WTC11 (cell line): ENCODE measurements around the gene GSC2. TPM values are rescaled to one million over a fixed set of nuclear protein-coding genes. Genes with fewer than 3 reads are reported as not detected.

ENCODE experiments used
- ATAC-seq: fragments of 200-7000 bp; cut with Tn5 transposase; 2 replicates; pipeline ENCODE4 v1.10.0; 2021; ENCODE audit warnings: mild to moderate bottlenecking, moderate library complexity
- CTCF ChIA-PET: fragments of 300-600 bp; sonication (Branson Sonifier 250); formaldehyde crosslinking; loops from one replicate; lab custom pipeline; 2021; ENCODE audit warnings: antibody characterized with exemption; lab: Charles Lee
- POLR2A ChIA-PET: fragments of 350-600 bp; sonication (Branson Sonifier 250); formaldehyde crosslinking; loops from one replicate; lab custom pipeline; 2021; ENCODE audit warnings: antibody characterized with exemption; lab: Charles Lee
- DNase-seq: peaks from one replicate; pipeline ENCODE4 v3.0.0; 2021; ENCODE audit warnings: low spot score
- H3K27ac Mint-ChIP-seq: 2 replicates; pipeline ENCODE4 v1.8.0; 2021; ENCODE audit warnings: mixed read lengths
- H3K27me3 Mint-ChIP-seq: 2 replicates; pipeline ENCODE4 v1.8.0; 2021; ENCODE audit warnings: low read depth, mild to moderate bottlenecking, moderate library complexity, mixed read lengths
- H3K36me3 Mint-ChIP-seq: 2 replicates; pipeline ENCODE4 v1.8.0; 2021; ENCODE audit warnings: mixed read lengths
- H3K4me1 Mint-ChIP-seq: 2 replicates; pipeline ENCODE4 v1.8.0; 2022; ENCODE audit warnings: mixed read lengths
- H3K4me3 Mint-ChIP-seq: 2 replicates; pipeline ENCODE4 v1.8.0; 2021; ENCODE audit warnings: mild to moderate bottlenecking, moderate library complexity, mixed read lengths
- H3K9me3 Mint-ChIP-seq: 2 replicates; pipeline ENCODE4 v1.8.0; 2021; ENCODE audit warnings: mixed read lengths
- ATF6 ChIP-seq: sonication (generic); formaldehyde crosslinking; IDR thresholded peaks from 2 replicates; pipeline ENCODE4 v1.8.1; 2023; ENCODE audit warnings: mild to moderate bottlenecking, missing genetic modification reagents
- EMX1 ChIP-seq: fragments of 250-450 bp; sonication (Bioruptor Pico); IDR thresholded peaks from 2 replicates; pipeline ENCODE4 v1.8.0; 2021; ENCODE audit warnings: mild to moderate bottlenecking
- GABPB1 ChIP-seq: sonication (generic); formaldehyde crosslinking; IDR thresholded peaks from 2 replicates; pipeline ENCODE4 v1.8.1; 2023; ENCODE audit warnings: mild to moderate bottlenecking, missing genetic modification reagents
- JUN ChIP-seq: sonication (generic); formaldehyde crosslinking; IDR thresholded peaks from 2 replicates; pipeline ENCODE4 v1.8.0; 2023; ENCODE audit warnings: mild to moderate bottlenecking, missing genetic modification reagents
- KAT7 ChIP-seq: sonication (generic); formaldehyde crosslinking; IDR thresholded peaks from 2 replicates; pipeline ENCODE4 v1.8.1; 2023; ENCODE audit warnings: missing genetic modification reagents, mild to moderate bottlenecking, borderline replicate concordance
- SOX15 ChIP-seq: fragments of 250-450 bp; sonication (Bioruptor Pico); IDR thresholded peaks from 2 replicates; pipeline ENCODE4 v1.9.0; 2021; ENCODE audit warnings: mild to moderate bottlenecking
- TEAD4 ChIP-seq: sonication (generic); formaldehyde crosslinking; IDR thresholded peaks from 2 replicates; pipeline ENCODE4 v1.8.0; 2022; ENCODE audit warnings: mild to moderate bottlenecking, missing genetic modification reagents
- ZBTB43 ChIP-seq: sonication (generic); formaldehyde crosslinking; IDR thresholded peaks from 2 replicates; pipeline ENCODE4 v1.8.1; 2023; ENCODE audit warnings: mild to moderate bottlenecking, missing genetic modification reagents
- ZNF219 ChIP-seq: sonication (generic); formaldehyde crosslinking; IDR thresholded peaks from 2 replicates; pipeline ENCODE4 v1.8.0; 2023; ENCODE audit warnings: missing genetic modification reagents, mild to moderate bottlenecking, borderline replicate concordance
- ZNF317 ChIP-seq: sonication (generic); formaldehyde crosslinking; IDR thresholded peaks from 2 replicates; pipeline ENCODE4 v1.8.1; 2023; ENCODE audit warnings: low read depth, mild to moderate bottlenecking, moderate library complexity, missing genetic modification reagents, borderline replicate concordance
- ZNF671 ChIP-seq: fragments of 250-450 bp; sonication (Bioruptor Pico); IDR thresholded peaks from 2 replicates; pipeline ENCODE4 v1.8.0; 2021; ENCODE audit warnings: mild to moderate bottlenecking
- total RNA-seq: library from RNA; stranded (reverse); gene quantifications from 3 replicates; pipeline ENCODE4 v1.2.3, GENCODE V29; 2021
- TF ChIP-seq, protein P1 (sequence below): sonication (generic); formaldehyde crosslinking; IDR thresholded peaks from 2 replicates; pipeline ENCODE4 v1.8.1; 2023; ENCODE audit warnings: mild to moderate bottlenecking, moderate library complexity, missing genetic modification reagents
- TF ChIP-seq, protein P2 (sequence below): sonication (generic); formaldehyde crosslinking; IDR thresholded peaks from 2 replicates; pipeline ENCODE4 v1.8.1; 2022; ENCODE audit warnings: missing genetic modification reagents, borderline replicate concordance
- TF ChIP-seq, protein P3 (sequence below): fragments of 250-450 bp; sonication (Bioruptor Pico); IDR thresholded peaks from 2 replicates; pipeline ENCODE4 v2.1.2; 2022; ENCODE audit warnings: mild to moderate bottlenecking, moderate library complexity
- TF ChIP-seq, protein P4 (sequence below): sonication (generic); formaldehyde crosslinking; IDR thresholded peaks from 2 replicates; pipeline ENCODE4 v1.8.0; 2023; ENCODE audit warnings: missing genetic modification reagents
- TF ChIP-seq, protein P5 (sequence below): sonication (generic); formaldehyde crosslinking; IDR thresholded peaks from 2 replicates; pipeline ENCODE4 v1.8.1; 2022; ENCODE audit warnings: mild to moderate bottlenecking, missing genetic modification reagents, moderate library complexity, borderline replicate concordance
- TF ChIP-seq, protein P6 (sequence below): sonication (generic); formaldehyde crosslinking; IDR thresholded peaks from 2 replicates; pipeline ENCODE4 v1.8.0; 2022; ENCODE audit warnings: missing genetic modification reagents

Gene GSC2
- total RNA-seq, 1 experiment from 2014 or later = 0.68 TPM

DNA sequence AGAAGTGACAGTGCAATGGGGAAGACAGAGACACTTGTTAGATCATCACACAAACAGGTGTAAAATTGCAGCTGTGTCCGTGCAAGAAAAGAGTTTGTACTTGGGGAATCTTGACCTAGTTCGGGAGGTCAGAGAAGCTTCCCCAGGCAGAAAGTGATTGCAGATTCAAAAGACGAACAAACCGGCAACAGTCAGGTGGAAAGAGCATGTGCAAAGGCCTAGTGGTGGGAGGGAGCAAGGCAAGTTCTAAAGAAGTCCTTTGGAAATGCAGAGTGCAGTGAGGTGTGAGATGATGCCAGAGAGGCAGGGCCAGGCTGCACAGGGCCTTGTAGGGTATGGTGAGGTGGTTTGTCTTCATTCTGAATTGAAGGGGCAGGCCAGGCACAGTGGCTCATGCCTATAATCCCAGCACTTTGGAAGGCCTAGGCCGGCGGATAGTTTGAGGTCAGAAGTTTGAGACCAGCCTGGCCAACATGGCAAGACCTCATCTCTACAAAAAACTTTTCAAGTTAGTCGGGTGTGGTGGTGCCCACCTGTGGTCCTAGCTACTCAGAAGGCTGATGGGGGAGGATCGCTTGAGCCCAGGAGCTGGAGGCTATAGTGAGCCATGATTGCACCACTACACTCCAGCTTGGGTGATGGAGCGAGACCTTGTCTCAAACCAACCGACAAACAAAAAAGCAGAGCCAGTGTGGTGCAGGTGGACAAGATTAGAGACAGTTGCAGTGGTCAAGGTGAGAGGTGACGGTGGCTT lies 3.7 kb downstream of the GSC2 start:
- ChIA-PET POLR2A (no interaction called here), CTCF (interaction anchor here (1.0 to 3.5 kb wide), 11 partner anchors 14 to 483 kb away, joined by 3 to 22 read pairs (median 3); partner anchors contain the start of genes DGCR2 and SLC25A1)
- H3K4me1 Mint-ChIP-seq = peaks cover 24% of the 10 kb centered on the region
- no peak overlapping the region for H3K27ac Mint-ChIP-seq
- no peak overlapping the region for H3K4me3 Mint-ChIP-seq
- H3K36me3 Mint-ChIP-seq = peaks cover 2% of the 10 kb centered on the region; the same call in 1 of the 2 replicates
- ATAC-seq (no peak), DNase-seq (no peak)
- H3K27me3 Mint-ChIP-seq = peaks cover 52% of the 10 kb centered on the region
- TF ChIP-seq, protein P1, sequence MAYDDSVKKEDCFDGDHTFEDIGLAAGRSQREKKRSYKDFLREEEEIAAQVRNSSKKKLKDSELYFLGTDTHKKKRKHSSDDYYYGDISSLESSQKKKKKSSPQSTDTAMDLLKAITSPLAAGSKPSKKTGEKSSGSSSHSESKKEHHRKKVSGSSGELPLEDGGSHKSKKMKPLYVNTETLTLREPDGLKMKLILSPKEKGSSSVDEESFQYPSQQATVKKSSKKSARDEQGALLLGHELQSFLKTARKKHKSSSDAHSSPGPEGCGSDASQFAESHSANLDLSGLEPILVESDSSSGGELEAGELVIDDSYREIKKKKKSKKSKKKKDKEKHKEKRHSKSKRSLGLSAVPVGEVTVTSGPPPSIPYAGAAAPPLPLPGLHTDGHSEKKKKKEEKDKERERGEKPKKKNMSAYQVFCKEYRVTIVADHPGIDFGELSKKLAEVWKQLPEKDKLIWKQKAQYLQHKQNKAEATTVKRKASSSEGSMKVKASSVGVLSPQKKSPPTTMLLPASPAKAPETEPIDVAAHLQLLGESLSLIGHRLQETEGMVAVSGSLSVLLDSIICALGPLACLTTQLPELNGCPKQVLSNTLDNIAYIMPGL (CRISPR knock-in tag) = no peak
- TF ChIP-seq, protein P2, sequence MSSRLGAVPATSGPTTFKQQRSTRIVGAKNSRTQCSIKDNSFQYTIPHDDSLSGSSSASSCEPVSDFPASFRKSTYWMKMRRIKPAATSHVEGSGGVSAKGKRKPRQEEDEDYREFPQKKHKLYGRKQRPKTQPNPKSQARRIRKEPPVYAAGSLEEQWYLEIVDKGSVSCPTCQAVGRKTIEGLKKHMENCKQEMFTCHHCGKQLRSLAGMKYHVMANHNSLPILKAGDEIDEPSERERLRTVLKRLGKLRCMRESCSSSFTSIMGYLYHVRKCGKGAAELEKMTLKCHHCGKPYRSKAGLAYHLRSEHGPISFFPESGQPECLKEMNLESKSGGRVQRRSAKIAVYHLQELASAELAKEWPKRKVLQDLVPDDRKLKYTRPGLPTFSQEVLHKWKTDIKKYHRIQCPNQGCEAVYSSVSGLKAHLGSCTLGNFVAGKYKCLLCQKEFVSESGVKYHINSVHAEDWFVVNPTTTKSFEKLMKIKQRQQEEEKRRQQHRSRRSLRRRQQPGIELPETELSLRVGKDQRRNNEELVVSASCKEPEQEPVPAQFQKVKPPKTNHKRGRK (CRISPR knock-in tag) = no peak
- no peak for TF ChIP-seq KAT7 (CRISPR knock-in tag)
- TF ChIP-seq, protein P3, sequence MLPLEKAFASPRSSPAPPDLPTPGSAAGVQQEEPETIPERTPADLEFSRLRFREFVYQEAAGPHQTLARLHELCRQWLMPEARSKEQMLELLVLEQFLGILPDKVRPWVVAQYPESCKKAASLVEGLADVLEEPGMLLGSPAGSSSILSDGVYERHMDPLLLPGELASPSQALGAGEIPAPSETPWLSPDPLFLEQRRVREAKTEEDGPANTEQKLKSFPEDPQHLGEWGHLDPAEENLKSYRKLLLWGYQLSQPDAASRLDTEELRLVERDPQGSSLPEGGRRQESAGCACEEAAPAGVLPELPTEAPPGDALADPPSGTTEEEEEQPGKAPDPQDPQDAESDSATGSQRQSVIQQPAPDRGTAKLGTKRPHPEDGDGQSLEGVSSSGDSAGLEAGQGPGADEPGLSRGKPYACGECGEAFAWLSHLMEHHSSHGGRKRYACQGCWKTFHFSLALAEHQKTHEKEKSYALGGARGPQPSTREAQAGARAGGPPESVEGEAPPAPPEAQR (CRISPR knock-in tag) = no peak
- TF ChIP-seq, protein P4, sequence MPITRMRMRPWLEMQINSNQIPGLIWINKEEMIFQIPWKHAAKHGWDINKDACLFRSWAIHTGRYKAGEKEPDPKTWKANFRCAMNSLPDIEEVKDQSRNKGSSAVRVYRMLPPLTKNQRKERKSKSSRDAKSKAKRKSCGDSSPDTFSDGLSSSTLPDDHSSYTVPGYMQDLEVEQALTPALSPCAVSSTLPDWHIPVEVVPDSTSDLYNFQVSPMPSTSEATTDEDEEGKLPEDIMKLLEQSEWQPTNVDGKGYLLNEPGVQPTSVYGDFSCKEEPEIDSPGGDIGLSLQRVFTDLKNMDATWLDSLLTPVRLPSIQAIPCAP (CRISPR knock-in tag) = no peak
- no peak for TF ChIP-seq EMX1 (CRISPR knock-in tag)
- TF ChIP-seq, protein P5, sequence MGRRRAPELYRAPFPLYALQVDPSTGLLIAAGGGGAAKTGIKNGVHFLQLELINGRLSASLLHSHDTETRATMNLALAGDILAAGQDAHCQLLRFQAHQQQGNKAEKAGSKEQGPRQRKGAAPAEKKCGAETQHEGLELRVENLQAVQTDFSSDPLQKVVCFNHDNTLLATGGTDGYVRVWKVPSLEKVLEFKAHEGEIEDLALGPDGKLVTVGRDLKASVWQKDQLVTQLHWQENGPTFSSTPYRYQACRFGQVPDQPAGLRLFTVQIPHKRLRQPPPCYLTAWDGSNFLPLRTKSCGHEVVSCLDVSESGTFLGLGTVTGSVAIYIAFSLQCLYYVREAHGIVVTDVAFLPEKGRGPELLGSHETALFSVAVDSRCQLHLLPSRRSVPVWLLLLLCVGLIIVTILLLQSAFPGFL (CRISPR knock-in tag) = no peak
- TF ChIP-seq, protein P6, sequence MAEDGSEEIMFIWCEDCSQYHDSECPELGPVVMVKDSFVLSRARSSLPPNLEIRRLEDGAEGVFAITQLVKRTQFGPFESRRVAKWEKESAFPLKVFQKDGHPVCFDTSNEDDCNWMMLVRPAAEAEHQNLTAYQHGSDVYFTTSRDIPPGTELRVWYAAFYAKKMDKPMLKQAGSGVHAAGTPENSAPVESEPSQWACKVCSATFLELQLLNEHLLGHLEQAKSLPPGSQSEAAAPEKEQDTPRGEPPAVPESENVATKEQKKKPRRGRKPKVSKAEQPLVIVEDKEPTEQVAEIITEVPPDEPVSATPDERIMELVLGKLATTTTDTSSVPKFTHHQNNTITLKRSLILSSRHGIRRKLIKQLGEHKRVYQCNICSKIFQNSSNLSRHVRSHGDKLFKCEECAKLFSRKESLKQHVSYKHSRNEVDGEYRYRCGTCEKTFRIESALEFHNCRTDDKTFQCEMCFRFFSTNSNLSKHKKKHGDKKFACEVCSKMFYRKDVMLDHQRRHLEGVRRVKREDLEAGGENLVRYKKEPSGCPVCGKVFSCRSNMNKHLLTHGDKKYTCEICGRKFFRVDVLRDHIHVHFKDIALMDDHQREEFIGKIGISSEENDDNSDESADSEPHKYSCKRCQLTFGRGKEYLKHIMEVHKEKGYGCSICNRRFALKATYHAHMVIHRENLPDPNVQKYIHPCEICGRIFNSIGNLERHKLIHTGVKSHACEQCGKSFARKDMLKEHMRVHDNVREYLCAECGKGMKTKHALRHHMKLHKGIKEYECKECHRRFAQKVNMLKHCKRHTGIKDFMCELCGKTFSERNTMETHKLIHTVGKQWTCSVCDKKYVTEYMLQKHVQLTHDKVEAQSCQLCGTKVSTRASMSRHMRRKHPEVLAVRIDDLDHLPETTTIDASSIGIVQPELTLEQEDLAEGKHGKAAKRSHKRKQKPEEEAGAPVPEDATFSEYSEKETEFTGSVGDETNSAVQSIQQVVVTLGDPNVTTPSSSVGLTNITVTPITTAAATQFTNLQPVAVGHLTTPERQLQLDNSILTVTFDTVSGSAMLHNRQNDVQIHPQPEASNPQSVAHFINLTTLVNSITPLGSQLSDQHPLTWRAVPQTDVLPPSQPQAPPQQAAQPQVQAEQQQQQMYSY = no peak
- no peak for TF ChIP-seq GABPB1 (CRISPR knock-in tag)
- no peak for TF ChIP-seq SOX15 (CRISPR knock-in tag)
- no peak for TF ChIP-seq JUN (CRISPR knock-in tag)
- no peak for TF ChIP-seq ZNF219
- TF ChIP-seq ZNF317 (CRISPR knock-in tag) = no peak
- TF ChIP-seq ATF6 = no peak
- no peak for TF ChIP-seq TEAD4
- TF ChIP-seq ZBTB43 (CRISPR knock-in tag) = no peak
- no peak for TF ChIP-seq ZNF671
- H3K9me3 Mint-ChIP-seq = no peaks in the 10 kb centered on the region
